ENCODE measurements around the gene KRT82. TPM values are rescaled to one million over a fixed set of nuclear protein-coding genes. Genes with fewer than 3 reads are reported as not detected.

The KRT82 gene
- polyA plus RNA-seq, 3 donors, result not detected

- 73 to 80% (median 76%) methylated on average over 6 of the region's 6 CpGs for WGBS, 3 donors
- no peak overlapping the region for H3K27ac ChIP-seq (ENCODE audit: low read depth, low read length)
Measured at GRCh38 chr12:52369809-52370208, 36.3 kb downstream of the KRT82 start.

- no peak overlapping the region for H3K27ac ChIP-seq (ENCODE audit: low read depth, low read length)
- WGBS, 3 donors, result 62 to 71% (median 69%) methylated on average over 3 of the region's 3 CpGs
Measured at GRCh38 chr12:52369211-52369610, 36.9 kb downstream of the KRT82 start.

- H3K27ac ChIP-seq (ENCODE audit: low read depth, low read length), result no peak overlapping the region
- 46 to 67% (median 65%) methylated on average over 3 of the region's 3 CpGs for WGBS, 3 donors
Measured at GRCh38 chr12:52368508-52368907, 37.6 kb downstream of the KRT82 start.

GRCh38 chr12:52367876-52368275 is 38.3 kb downstream of the KRT82 start:
- 83 to 93% (median 89%) methylated on average over 6 of the region's 6 CpGs for WGBS, 3 donors

GRCh38 chr12:52366738-52367485 is 39.2 kb downstream of the KRT82 start, which contains the start of gene KRT85:
TSS of gene KRT85 (minus strand) at chr12:52367481. CDS start at chr12:52367405, 76 bp downstream.
- no peak within 1 kb of the TSS for H3K27ac ChIP-seq (ENCODE audit: low read depth, low read length)
- WGBS, 3 donors, result 81 to 88% (median 82%) methylated on average over 36 to 42 of the region's 42 CpGs

More at GRCh38 chr12:52367876-52368275, 38.3 kb downstream of the KRT82 start:
- H3K27ac ChIP-seq (ENCODE audit: low read depth, low read length), result no peak overlapping the region

DNA sequence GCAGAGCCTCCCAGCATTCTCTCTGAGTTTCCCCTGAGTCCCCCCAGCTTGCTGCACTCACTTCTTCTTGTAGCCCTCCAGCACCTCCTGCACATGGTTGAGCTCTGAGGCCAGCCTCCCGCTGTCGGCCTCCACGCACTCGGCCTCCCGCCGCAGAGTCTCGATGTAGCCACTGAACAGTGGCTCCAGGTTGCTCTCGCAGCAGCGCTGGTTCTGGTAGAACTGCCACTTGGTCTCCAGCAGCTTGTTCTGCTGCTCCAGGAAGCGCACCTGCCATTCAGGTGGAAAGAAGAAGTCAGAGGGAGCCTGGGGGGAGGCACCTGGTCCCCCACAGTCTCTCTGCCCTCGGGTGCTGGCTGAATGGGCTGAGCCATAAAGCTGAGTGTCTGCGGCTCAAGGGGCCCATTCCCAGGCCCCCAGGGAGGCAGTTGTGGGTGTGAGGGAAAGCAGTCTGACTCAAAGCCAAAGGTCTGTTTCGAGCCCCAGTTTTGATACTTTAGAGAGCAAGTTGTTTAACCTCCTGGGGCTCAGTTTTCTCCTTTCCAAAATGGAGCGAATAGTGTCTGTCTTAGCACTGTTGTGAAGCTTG is 41.1 kb downstream of the KRT82 start:
- 83 to 88% (median 84%) methylated on average over 14 of the region's 14 CpGs for WGBS, 3 donors
- no peak overlapping the region for H3K27ac ChIP-seq (ENCODE audit: low read depth, low read length)

GRCh38 chr12:52364061-52364460 is 42.1 kb downstream of the KRT82 start:
- WGBS, 3 donors, result 83 to 88% (median 86%) methylated on average over 7 of the region's 7 CpGs

GRCh38 chr12:52363111-52363679 is 42.9 kb downstream of the KRT82 start:
- H3K27ac ChIP-seq (ENCODE audit: low read depth, low read length), result no peak overlapping the region
- WGBS, 3 donors, result 91 to 96% (median 94%) methylated on average over 12 of the region's 12 CpGs

More at GRCh38 chr12:52364061-52364460, 42.1 kb downstream of the KRT82 start:
- H3K27ac ChIP-seq (ENCODE audit: low read depth, low read length), result no peak overlapping the region

DNA sequence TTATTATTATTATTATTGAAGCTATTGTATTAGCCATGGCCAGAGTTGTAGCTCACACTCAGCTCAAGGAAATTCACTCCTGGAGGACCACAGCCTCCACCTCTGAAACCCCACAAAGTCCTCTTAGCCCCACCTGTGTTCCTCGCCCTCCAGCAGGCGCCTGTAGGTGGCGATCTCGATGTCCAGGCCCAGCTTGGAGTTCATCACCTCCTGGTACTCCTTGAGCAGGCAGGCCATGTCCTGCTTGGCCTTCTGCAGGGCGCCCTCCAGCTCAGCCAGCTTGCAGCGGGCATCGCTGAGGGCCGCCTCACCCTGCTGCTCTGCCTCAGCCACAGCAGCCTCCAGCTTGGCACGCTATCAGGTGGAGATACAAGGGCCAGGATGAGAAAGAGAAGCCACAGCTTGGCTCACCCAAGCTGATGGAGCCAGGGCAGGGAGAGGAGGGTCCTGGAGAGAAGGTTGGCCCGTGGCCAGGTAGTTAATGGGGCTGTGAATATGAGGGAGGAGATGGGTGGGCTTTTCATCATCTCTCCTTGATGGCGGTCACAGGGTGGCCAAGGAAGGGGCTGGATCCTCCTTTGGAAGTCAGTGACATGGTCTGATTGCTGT is 43.9 kb downstream of the KRT82 start:
- 86 to 88% (median 87%) methylated on average over 11 of the region's 11 CpGs for WGBS, 3 donors
- no peak overlapping the region for H3K27ac ChIP-seq (ENCODE audit: low read depth, low read length)

- WGBS, 3 donors, result 92 to 100% (median 94%) methylated on average over 1 of the region's 1 CpG
- H3K27ac ChIP-seq (ENCODE audit: low read depth, low read length), result no peak overlapping the region
Measured at GRCh38 chr12:52361553-52361952, 44.6 kb downstream of the KRT82 start.

DNA sequence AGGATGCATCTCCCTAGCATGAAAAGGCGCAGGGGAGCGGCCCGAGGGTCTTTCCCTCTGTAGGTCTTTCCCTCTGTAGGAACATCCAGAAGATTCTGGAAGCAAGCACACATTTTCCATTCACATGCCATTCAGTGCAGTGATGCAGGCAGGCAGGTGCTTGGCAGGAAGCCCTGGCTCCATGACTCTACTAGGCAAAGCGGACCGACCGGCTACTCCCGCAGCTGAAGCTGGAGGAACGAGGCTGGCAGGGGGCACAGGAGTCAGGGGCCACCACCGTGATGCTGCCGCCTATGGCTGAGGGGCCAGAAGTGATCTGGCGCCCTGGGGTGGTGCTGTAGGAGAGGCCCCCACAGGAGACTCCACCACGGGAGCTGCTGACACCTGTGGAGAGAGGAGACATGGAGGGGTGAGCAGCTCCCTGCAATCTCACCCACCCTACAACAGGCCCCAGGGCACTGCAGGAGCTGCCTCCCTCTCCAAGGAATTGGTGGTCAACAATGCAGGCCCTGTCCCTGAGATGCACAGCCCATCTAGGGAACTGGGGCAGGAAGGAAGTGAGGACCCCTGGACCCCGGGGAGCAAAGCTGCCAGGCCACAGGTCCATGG is 45.4 kb downstream of the KRT82 start:
- WGBS, 3 donors, result 56 to 90% (median 86%) methylated on average over 13 of the region's 13 CpGs
- no peak overlapping the region for H3K27ac ChIP-seq (ENCODE audit: low read depth, low read length)

GRCh38 chr12:52360106-52360662 is 46.0 kb downstream of the KRT82 start:
- H3K27ac ChIP-seq (ENCODE audit: low read depth, low read length), result no peak overlapping the region
- 82 to 92% (median 89%) methylated on average over 7 of the region's 7 CpGs for WGBS, 3 donors

DNA sequence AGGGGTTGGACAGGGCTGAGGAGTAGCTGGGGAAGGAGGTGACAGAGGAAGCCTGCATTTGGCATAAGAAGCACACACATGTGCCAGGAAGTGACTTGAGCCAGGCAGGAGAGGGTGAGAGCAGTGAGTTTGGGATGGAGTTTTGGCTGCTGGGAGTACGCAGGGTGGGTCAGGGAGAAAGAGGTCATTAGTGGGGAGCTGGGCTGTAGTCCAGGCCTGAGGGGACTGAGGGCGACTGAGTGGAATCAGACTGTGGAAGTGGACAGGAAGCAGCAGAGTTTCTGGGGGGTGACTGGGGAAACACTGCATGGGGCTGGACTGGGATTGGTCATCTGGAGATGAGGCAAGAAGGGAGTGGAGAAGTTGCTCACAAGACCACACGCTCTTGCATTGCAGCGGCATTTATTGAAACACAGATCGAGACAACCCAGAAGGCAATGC is 46.5 kb downstream of the KRT82 start:
- H3K27ac ChIP-seq (ENCODE audit: low read depth, low read length), result no peak overlapping the region
- 51 to 86% (median 53%) methylated on average over 5 of the region's 5 CpGs for WGBS, 3 donors

DNA sequence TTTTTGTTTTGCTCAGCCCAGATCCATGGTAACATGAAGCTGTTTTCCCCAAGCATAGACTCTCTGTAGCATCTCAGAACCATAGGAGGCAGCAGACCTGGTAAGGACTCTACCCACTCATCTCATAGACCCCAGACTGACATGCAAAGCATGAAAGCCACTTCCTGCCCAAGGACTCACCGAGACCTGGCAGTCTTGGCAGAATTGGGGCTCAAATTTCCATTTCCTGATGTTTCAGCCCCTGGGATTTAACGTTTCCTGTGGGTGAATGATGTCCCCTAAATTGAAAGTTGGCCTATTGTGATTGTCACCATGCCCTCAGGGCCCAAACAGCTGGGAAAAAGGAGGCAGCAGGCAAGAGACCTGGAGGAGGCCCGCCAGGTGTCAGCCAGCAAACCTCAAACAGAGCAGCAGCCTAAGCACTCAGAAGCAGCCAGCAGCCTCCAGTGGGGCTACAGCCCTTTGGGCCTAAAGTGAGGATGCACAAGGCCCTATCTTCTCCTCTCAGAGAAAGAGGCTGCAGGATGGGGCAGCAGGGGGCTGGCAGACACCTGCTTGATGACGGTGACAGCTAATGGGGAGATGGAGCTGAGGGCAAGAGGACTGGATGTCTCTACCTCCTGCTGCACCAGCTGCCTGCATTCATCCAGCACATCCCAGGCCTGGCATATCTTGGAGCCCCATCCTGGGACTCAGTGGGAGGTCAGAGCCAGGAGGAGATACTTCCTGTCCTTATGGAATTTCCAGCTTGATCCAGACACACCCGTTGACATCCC is 47.4 kb downstream of the KRT82 start:
- no peak overlapping the region for H3K27ac ChIP-seq (ENCODE audit: low read depth, low read length)
- WGBS, 3 donors, result 68 to 78% (median 70%) methylated on average over 5 of the region's 5 CpGs

GRCh38 chr12:52356762-52357580 is 49.2 kb downstream of the KRT82 start:
- WGBS, 3 donors, result 90 to 93% (median 91%) methylated on average over 20 of the region's 20 CpGs

DNA sequence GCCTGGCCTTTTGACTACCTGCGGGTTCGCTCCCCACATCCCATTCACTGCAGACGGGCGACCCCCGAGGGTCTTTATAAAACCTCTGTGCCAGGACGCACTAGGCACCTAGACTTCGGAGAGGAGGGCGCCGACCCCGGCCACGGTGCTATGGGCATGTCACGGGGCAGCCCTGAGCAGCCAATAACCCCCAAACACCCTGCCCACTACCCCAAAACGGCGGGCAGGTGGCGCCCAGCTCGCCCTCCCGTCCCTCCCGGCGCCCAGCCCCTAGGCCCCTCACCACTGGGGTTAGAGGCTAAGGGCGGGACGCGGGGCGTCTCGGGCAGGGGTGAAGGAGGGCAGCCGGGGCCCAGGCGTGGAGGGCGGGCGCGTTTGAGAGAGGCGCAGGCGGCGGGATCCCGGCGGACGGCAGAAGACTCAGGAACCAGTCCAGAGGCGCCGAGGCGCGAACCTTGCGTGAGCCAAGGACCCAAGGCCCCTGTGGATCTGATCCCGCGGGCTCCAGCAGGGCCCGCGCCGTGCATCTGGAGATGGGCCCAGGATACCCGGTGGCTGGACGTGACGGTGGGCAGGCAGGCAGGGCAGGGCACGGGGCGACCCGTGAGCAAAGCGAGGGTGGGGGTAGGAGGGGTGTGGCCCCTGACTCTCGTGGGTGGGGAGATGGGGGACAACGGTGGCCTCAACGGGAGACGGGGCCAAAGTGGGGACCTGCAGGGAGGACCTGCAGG is 49.9 kb downstream of the KRT82 start:
- no peak overlapping the region for H3K27ac ChIP-seq (ENCODE audit: low read depth, low read length)
- 92 to 95% (median 94%) methylated on average over 51 to 56 of the region's 56 CpGs for WGBS, 3 donors

More at GRCh38 chr12:52356762-52357580, 49.2 kb downstream of the KRT82 start:
- no peak overlapping the region for H3K27ac ChIP-seq (ENCODE audit: low read depth, low read length)

All from adipose tissue (tissue), 3 donors.